NCI-H2196 (cell line): ENCODE measurements around the gene L3HYPDH.

Source experiments
- DNase-seq: peaks from one replicate; lab custom pipeline; 2025; ENCODE audit not compliant: unreplicated experiment; lab: John Stamatoyannopoulos, UW

The L3HYPDH gene

DNA sequence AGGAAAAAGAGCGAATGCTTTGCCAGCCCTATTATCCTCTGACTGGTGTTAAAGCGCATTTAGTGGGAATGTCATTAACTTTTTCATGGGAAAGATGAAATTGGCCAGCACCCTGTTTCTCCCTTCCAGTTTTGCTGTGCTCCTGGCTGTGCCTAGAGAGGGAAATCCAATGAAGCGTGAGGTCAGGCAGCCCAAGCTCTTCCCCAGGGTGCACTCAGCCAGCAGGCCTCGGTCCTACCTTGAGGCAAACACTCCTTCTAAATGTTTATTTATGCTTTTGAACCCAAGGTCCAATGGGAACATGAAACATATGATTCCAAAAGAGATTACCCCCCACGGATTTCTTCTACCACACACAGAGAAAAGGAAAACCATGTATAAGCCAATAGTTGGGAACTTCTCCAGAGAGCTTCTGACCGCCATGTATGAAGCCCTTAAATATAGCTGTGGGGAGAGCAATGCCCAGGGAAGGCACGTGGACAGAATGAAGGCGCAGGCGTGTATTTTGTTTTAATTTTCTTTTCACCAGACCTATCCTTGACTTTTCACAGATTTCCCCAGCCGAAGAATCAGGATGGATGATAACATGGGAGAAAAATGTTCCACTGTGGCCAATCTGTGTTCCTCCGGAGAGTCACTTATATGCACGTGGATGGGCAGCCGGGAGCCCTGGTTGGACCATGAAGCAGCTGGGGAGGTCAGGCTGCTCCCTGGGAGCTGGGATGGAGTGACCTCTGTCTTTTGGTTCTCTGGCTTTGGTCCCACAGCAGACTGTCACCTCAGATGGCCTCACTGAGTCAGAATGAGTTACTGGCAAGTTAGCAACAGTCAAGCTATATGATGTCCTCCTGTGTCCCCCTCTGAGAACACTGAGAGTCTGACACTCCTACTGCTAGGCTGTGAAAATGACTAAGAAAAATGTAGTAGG lies 56.3 kb downstream of the L3HYPDH start:
- no peak for DNase-seq

DNA sequence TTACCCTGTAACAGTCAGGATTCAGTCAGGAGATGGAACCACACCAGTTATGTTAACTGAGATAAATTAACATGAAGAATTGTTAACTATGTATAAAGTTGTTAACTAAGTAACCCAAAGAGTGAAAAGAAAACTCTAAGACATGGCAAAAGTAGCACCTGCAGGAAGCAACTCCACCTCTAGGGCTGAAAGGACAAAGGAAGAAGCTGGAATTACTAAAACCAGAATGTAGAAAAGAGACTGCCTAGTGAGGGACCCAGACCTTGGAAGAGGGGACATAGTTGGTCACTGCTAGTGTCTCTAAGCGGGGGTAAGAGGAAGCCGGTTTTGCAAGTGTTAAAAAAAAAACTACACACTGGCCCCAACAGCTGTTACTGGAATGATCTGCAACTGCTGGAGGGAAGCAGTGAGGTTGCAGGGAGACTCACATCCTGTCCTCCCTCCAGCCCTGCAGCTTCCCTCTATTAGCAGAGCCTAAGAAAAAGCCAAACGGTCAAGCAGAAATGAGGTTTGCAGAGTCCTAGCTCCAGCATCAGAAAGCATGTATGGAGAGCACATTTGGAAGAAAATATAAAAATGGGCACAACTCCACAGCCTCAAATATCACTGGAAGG lies 58.8 kb downstream of the L3HYPDH start:
- no peak for DNase-seq

DNA sequence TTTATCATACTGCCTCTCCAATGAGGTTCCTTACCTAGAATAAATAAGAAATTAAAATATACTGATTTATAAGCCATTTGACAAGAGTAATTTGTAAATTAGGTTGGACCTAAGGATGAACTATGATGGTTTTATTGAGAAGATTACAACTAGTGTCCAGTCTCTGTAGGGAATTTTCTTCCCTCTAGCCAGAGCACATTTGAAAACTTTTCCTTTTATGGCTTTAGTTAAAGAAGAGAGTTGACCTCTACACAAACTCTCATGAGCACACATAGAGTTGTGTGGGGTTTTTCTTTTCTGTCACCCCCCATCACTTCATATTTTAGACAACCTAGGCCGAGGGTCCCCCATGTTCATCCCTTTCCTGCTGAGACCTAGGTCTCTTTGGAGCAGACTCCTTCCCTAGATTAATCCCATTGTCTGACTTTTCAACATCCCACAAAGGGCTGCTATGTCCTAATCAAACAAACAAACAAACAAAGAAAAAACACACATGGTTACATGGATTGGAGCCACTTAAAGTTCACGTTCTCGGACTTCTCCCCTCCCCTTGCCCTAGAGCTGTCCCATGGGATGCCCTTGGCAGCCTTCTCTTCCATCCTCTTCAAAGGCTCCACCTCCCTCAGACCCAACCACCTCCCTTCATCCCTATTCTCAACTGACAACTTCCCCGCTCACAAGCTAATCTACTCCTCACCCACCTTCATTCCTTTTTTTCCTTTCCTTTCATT lies 59.7 kb downstream of the L3HYPDH start:
- DNase-seq = no peak
